Small intestine (tissue), 7 donors: ENCODE results near the gene GLIS1. TPM values are rescaled to one million over a fixed set of nuclear protein-coding genes. Genes with fewer than 3 reads are reported as not detected.

Experiments
- DNase-seq, 2 donors: peaks; one replicate each; pipeline versions ENCODE4 v3.0.0 to v3.0.0-alpha.2; 2013
- FAIRE-seq: peaks from 2 replicates; lab custom pipeline; 2012; peaks lifted over from hg19 to GRCh38; lab: Jason Lieb, UNC
- H3K27ac ChIP-seq, 3 donors: one replicate each; pipeline ENCODE4 v1.5.1; 2013; ENCODE audit warnings: low read length in 2 of 3, mild to moderate bottlenecking in 2 of 3, control low read depth in 1 of 3, inconsistent platforms in 1 of 3, low read depth in 1 of 3, moderate library complexity in 1 of 3
- H3K27me3 ChIP-seq, 3 donors: one replicate each; pipeline ENCODE4 v1.6.1; 2013; ENCODE audit warnings: low read length in 3 of 3, inconsistent platforms in 1 of 3; ENCODE audit not compliant: control insufficient read depth in 3 of 3, insufficient read depth in 3 of 3
- H3K36me3 ChIP-seq, 3 donors: one replicate each; pipeline ENCODE4 v1.6.1; 2013; ENCODE audit warnings: low read length in 3 of 3, inconsistent platforms in 1 of 3, low read depth in 1 of 3, mild to moderate bottlenecking in 1 of 3, moderate library complexity in 1 of 3; ENCODE audit not compliant: control insufficient read depth in 3 of 3, insufficient read depth in 2 of 3
- H3K4me1 ChIP-seq, 3 donors: one replicate each; pipeline ENCODE4 v1.6.1; 2013; ENCODE audit warnings: low read length in 2 of 3, inconsistent platforms in 1 of 3, low read depth in 1 of 3, mild to moderate bottlenecking in 1 of 3, moderate library complexity in 1 of 3; ENCODE audit not compliant: control insufficient read depth in 3 of 3, insufficient read depth in 2 of 3
- H3K4me3 ChIP-seq, 3 donors: one replicate each; pipeline ENCODE4 v1.5.1; 2013; ENCODE audit warnings: low read length in 3 of 3, control low read depth in 1 of 3, inconsistent platforms in 1 of 3, low read depth in 1 of 3, mild to moderate bottlenecking in 1 of 3, moderate library complexity in 1 of 3
- H3K9me3 ChIP-seq, 2 donors: one replicate each; pipeline ENCODE4 v1.6.1; 2013; ENCODE audit warnings: low read depth in 1 of 2, low read length in 1 of 2; ENCODE audit not compliant: control insufficient read depth in 2 of 2, insufficient read depth in 1 of 2
- WGBS, 3 donors: extraction: QIAGEN DNeasy Blood & Tissue Kit; methylation state at CpG; one replicate each; pipeline ENCODE4 v1.1.7; 2013; 5-methylcytosine and 5-hydroxymethylcytosine counted together
- polyA plus RNA-seq, 4 donors: library from polyadenylated mRNA; stranded (reverse) in 3 of 4; unstranded in 1 of 4; fragments of 200-250 nt in 3 of 4; fragments of 120-200 nt in 1 of 4; gene quantifications; one replicate each; pipeline versions ENCODE4 v1.2.1 to v1.2.3, GENCODE V29; 2013
- donor health status: healthy with polysubstance abuse.
- donor health status: control.
- donor health status: control.
- donor health status: Bipolar disorder and iron deficiency.
- donor health status: healthy.

GLIS1 gene
- polyA plus RNA-seq, 4 donors, result 0.19 to 0.50 TPM; not detected in 2

GRCh38 chr1:53573522-53573921 is 165.4 kb downstream of the GLIS1 start:
- FAIRE-seq (no peak), DNase-seq (no peak)
- no peak overlapping the region for H3K27ac ChIP-seq
- no peak overlapping the region for H3K4me3 ChIP-seq
- no peaks in the 10 kb centered on the region for H3K9me3 ChIP-seq
- H3K4me1 ChIP-seq, result no peaks in the 10 kb centered on the region
- 88 to 95% (median 90%) methylated on average over 8 of the region's 8 CpGs for WGBS, 3 donors
- H3K36me3 ChIP-seq, result no peaks in the 10 kb centered on the region
- H3K27me3 ChIP-seq, result no peaks in the 10 kb centered on the region

- WGBS, 3 donors, result 58 to 77% (median 65%) methylated on average over 3 of the region's 3 CpGs
- peaks cover 0 to 1% of the 10 kb centered on the region in 2 donors for H3K9me3 ChIP-seq
- no peaks in the 10 kb centered on the region for H3K4me1 ChIP-seq
- no peaks in the 10 kb centered on the region for H3K27me3 ChIP-seq
- H3K4me3 ChIP-seq, result no peak overlapping the region
- FAIRE-seq (no peak), DNase-seq (peak in 1 of 2 donors; percentile 38)
- no peaks in the 10 kb centered on the region for H3K36me3 ChIP-seq
- H3K27ac ChIP-seq, result no peak overlapping the region
These were observed 166.2 kb downstream of the GLIS1 start for GRCh38 chr1:53572815-53573173.

- H3K36me3 ChIP-seq, result no peaks in the 10 kb centered on the region
- DNase-seq (peak; percentile 8 to 56), FAIRE-seq (no peak)
- no peak overlapping the region for H3K27ac ChIP-seq
- 50 to 64% (median 58%) methylated on average over 4 of the region's 4 CpGs for WGBS, 3 donors
- no peak overlapping the region for H3K4me3 ChIP-seq
- H3K27me3 ChIP-seq, result no peaks in the 10 kb centered on the region
- H3K4me1 ChIP-seq, result no peaks in the 10 kb centered on the region
- H3K9me3 ChIP-seq, result peaks cover 0 to 7% of the 10 kb centered on the region in 2 donors
These were observed 166.7 kb downstream of the GLIS1 start for GRCh38 chr1:53572065-53572814.

GRCh38 chr1:53568540-53568939 is 170.4 kb downstream of the GLIS1 start:
- Histone ChIP-seq H3K36me3 (no peaks in the 10 kb centered on the region), H3K4me1 (no peaks in the 10 kb centered on the region), H3K27ac (no peak overlapping the region), H3K4me3 (no peak overlapping the region), H3K9me3 (peaks cover 0 to 8% of the 10 kb centered on the region in 2 donors), H3K27me3 (no peaks in the 10 kb centered on the region)
- 83 to 91% (median 88%) methylated on average over 2 of the region's 2 CpGs for WGBS, 3 donors
- DNase-seq (no peak), FAIRE-seq (no peak)

- no peak overlapping the region for H3K4me3 ChIP-seq
- FAIRE-seq, result no peak
- no peaks in the 10 kb centered on the region for H3K4me1 ChIP-seq
- H3K27me3 ChIP-seq, result no peaks in the 10 kb centered on the region
- no peak overlapping the region for H3K27ac ChIP-seq
- 93 to 94% (median 94%) methylated on average over 3 of the region's 3 CpGs for WGBS, 3 donors
- DNase-seq, result no peak
- no peaks in the 10 kb centered on the region for H3K36me3 ChIP-seq
- peaks cover 0 to 8% of the 10 kb centered on the region in 2 donors for H3K9me3 ChIP-seq
These were observed 171.1 kb downstream of the GLIS1 start for GRCh38 chr1:53567851-53568250.

- Histone ChIP-seq H3K27ac (no peak overlapping the region), H3K36me3 (no peaks in the 10 kb centered on the region), H3K9me3 (peaks cover 0 to 8% of the 10 kb centered on the region in 2 donors), H3K4me1 (no peaks in the 10 kb centered on the region), H3K27me3 (no peaks in the 10 kb centered on the region), H3K4me3 (no peak overlapping the region)
- WGBS, 3 donors, result 62 to 72% (median 70%) methylated on average over 3 of the region's 3 CpGs
- DNase-seq (no peak), FAIRE-seq (no peak)
These were observed 171.5 kb downstream of the GLIS1 start for GRCh38 chr1:53567450-53567849.

- Histone ChIP-seq H3K27ac (no peak overlapping the region), H3K36me3 (no peaks in the 10 kb centered on the region), H3K9me3 (peaks cover 0 to 8% of the 10 kb centered on the region in 2 donors), H3K4me1 (no peaks in the 10 kb centered on the region), H3K27me3 (peaks cover 0 to 3% (median 0%) of the 10 kb centered on the region in 3 donors), H3K4me3 (no peak overlapping the region)
- 60 to 70% (median 64%) methylated on average over 4 of the region's 4 CpGs for WGBS, 3 donors
- DNase-seq (no peak), FAIRE-seq (no peak)
These were observed 175.4 kb downstream of the GLIS1 start for GRCh38 chr1:53563611-53564010.

- Histone ChIP-seq H3K9me3 (peaks cover 0 to 8% of the 10 kb centered on the region in 2 donors), H3K36me3 (no peaks in the 10 kb centered on the region), H3K27ac (no peak overlapping the region), H3K4me3 (no peak overlapping the region), H3K27me3 (peaks cover 0 to 3% (median 0%) of the 10 kb centered on the region in 3 donors), H3K4me1 (no peaks in the 10 kb centered on the region)
- DNase-seq, result no peak
- no peak for FAIRE-seq
- WGBS, 3 donors, result 74 to 85% (median 80%) methylated on average over 3 of the region's 3 CpGs
These were observed 176.0 kb downstream of the GLIS1 start for GRCh38 chr1:53562981-53563379.
